MM.1S (cell line): ENCODE results near the gene TARBP1.

Source experiments
- DNase-seq: peaks from one replicate; pipeline ENCODE4 v3.0.0-alpha.2; 2015
- H2AFZ ChIP-seq: fragments of 300-600 bp; sonication (generic); 2 replicates; pipeline ENCODE4 v1.6.0; 2016; ENCODE audit warnings: antibody characterized with exemption, low read length
- H3F3A ChIP-seq: fragments of 300-600 bp; sonication (generic); 2 replicates; pipeline ENCODE4 v1.6.1; 2016; ENCODE audit warnings: mild to moderate bottlenecking, antibody characterized with exemption, low read length, moderate library complexity, mixed read lengths; ENCODE audit not compliant: insufficient read depth
- H3K27ac ChIP-seq: fragments of 300-600 bp; sonication (generic); 2 replicates; pipeline ENCODE4 v1.5.1; 2016; ENCODE audit warnings: mild to moderate bottlenecking, low read length
- H3K27me3 ChIP-seq: fragments of 300-600 bp; sonication (generic); replicated peaks from 2 replicates; pipeline ENCODE4 v1.6.0; 2016; ENCODE audit warnings: low read length; ENCODE audit not compliant: insufficient read depth
- H3K36me3 ChIP-seq: fragments of 300-600 bp; sonication (generic); replicated peaks from 2 replicates; pipeline ENCODE4 v1.6.1; 2016; ENCODE audit warnings: mild to moderate bottlenecking, low read length, mixed read lengths; ENCODE audit not compliant: insufficient read depth
- H3K4me1 ChIP-seq: fragments of 300-600 bp; sonication (generic); 2 replicates; pipeline ENCODE4 v1.6.1; 2016; ENCODE audit warnings: low read length, mixed read lengths
- H3K4me2 ChIP-seq: fragments of 300-600 bp; sonication (generic); 2 replicates; pipeline ENCODE4 v1.6.0; 2016; ENCODE audit warnings: low read depth, low read length
- H3K4me3 ChIP-seq: fragments of 300-600 bp; sonication (generic); 2 replicates; pipeline ENCODE4 v1.5.1; 2016; ENCODE audit warnings: low read length, mixed read lengths
- H3K79me2 ChIP-seq: fragments of 300-600 bp; sonication (generic); 2 replicates; pipeline ENCODE4 v1.6.1; 2016; ENCODE audit warnings: mixed run types, low read length, mixed read lengths
- H3K9ac ChIP-seq: fragments of 300-600 bp; sonication (generic); 2 replicates; pipeline ENCODE4 v1.6.1; 2016; ENCODE audit warnings: low read length, mixed read lengths
- H3K9me2 ChIP-seq: fragments of 300-600 bp; sonication (generic); replicated peaks from 2 replicates; pipeline ENCODE4 v1.6.1; 2016; ENCODE audit warnings: mild to moderate bottlenecking, low read length, mixed read lengths; ENCODE audit not compliant: insufficient read depth
- H3K9me3 ChIP-seq: fragments of 300-600 bp; sonication (generic); replicated peaks from 2 replicates; pipeline ENCODE4 v1.6.1; 2016; ENCODE audit warnings: mild to moderate bottlenecking, low read length, mixed read lengths; ENCODE audit not compliant: insufficient read depth
- H4K20me1 ChIP-seq: fragments of 300-600 bp; sonication (generic); 2 replicates; pipeline ENCODE4 v1.6.1; 2016; ENCODE audit warnings: mild to moderate bottlenecking, low read length, moderate library complexity, mixed read lengths; ENCODE audit not compliant: insufficient read depth
- EZH2 ChIP-seq: fragments of 300-600 bp; sonication (generic); optimal IDR thresholded peaks from 2 replicates; pipeline ENCODE3; 2017; ENCODE audit warnings: low read depth, mild to moderate bottlenecking, antibody characterized with exemption, low read length, mixed read lengths
- EZH2phosphoT487 ChIP-seq: fragments of 300-600 bp; sonication (generic); IDR thresholded peaks from 2 replicates; pipeline ENCODE4 v1.6.1; 2018; ENCODE audit warnings: antibody characterized with exemption, low read length
- TF ChIP-seq, protein P1 (sequence below): fragments of 300-600 bp; sonication (generic); IDR thresholded peaks from 2 replicates; pipeline ENCODE4 v1.5.1; 2016; ENCODE audit warnings: antibody characterized with exemption, low read length, mixed read lengths

The TARBP1 gene

GRCh38 chr1:234521836-234522235 is 42.9 kb upstream of the TARBP1 start:
- H3K27me3 ChIP-seq: no peaks in the 10 kb centered on the region
- H3K27ac ChIP-seq: peak overlapping the region; percentile 84; the same call in 1 of the 2 replicates
- H3K36me3 ChIP-seq: no peaks in the 10 kb centered on the region
- H3K79me2 ChIP-seq: no peaks in the 10 kb centered on the region
- H3K9me3 ChIP-seq: no peaks in the 10 kb centered on the region
- H2AFZ ChIP-seq: no peak overlapping the region
- no peaks in the 10 kb centered on the region for H4K20me1 ChIP-seq
- H3K4me2 ChIP-seq: no peak overlapping the region
- H3K9me2 ChIP-seq: no peaks in the 10 kb centered on the region
- no peak overlapping the region for H3K9ac ChIP-seq
- peaks cover 29% of the 10 kb centered on the region for H3F3A ChIP-seq
- DNase-seq: no peak
- TF ChIP-seq EZH2 (no peak), EZH2phosphoT487 (no peak)
- TF ChIP-seq, protein P1, sequence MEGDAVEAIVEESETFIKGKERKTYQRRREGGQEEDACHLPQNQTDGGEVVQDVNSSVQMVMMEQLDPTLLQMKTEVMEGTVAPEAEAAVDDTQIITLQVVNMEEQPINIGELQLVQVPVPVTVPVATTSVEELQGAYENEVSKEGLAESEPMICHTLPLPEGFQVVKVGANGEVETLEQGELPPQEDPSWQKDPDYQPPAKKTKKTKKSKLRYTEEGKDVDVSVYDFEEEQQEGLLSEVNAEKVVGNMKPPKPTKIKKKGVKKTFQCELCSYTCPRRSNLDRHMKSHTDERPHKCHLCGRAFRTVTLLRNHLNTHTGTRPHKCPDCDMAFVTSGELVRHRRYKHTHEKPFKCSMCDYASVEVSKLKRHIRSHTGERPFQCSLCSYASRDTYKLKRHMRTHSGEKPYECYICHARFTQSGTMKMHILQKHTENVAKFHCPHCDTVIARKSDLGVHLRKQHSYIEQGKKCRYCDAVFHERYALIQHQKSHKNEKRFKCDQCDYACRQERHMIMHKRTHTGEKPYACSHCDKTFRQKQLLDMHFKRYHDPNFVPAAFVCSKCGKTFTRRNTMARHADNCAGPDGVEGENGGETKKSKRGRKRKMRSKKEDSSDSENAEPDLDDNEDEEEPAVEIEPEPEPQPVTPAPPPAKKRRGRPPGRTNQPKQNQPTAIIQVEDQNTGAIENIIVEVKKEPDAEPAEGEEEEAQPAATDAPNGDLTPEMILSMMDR: no peak
- no peak overlapping the region for H3K4me3 ChIP-seq
- peaks cover 27% of the 10 kb centered on the region for H3K4me1 ChIP-seq

DNA sequence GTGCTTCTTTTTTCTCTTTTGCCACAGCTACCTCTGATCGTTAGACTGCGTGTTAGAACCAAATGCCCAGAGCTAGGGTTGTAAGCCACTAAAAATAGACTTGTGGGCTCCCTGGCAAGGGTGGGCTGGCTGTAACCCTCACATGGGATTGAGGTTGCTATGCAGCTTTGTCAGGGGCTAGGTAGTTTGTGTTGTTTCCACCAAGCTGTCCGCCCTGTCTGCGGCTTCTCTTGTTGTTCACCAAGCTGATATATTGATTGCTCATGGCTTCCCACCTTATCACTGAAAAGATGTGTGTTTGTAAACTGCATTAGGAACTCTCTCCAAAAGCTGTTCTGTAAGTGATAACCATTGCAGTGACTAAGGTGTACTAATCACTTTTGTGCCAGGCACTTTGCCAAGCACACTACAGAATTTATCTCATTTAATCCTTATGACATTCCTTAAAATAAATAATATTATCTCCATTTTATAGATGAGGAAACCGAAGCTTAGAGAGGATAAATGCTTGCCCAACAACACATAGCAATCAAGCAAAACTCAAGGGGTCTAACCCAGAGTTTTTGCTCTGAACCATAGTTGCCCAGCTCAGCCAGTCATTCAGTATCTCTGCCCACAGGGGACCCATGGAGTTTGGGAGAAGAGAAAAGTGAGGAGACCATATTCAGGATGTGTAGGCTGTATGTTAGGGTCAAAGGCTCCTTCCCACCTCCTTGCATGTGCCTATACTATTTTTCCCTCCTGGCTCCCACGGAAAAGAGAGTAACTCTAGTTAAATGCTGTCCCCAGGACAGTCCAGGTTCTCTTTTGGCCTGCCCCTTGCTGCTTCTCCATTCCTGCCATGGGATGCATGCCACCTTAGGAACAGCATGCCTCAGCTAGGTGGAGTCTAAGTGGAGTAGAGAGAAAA is 42.2 kb upstream of the TARBP1 start:
- no peak overlapping the region for H2AFZ ChIP-seq
- H3K9me2 ChIP-seq: no peaks in the 10 kb centered on the region
- H3K4me1 ChIP-seq: peaks cover 27% of the 10 kb centered on the region
- DNase-seq: no peak
- no peaks in the 10 kb centered on the region for H3K36me3 ChIP-seq
- H3K4me2 ChIP-seq: no peak overlapping the region
- H3K9ac ChIP-seq: no peak overlapping the region
- H3K79me2 ChIP-seq: no peaks in the 10 kb centered on the region
- peaks cover 31% of the 10 kb centered on the region for H3F3A ChIP-seq
- TF ChIP-seq EZH2 (no peak), EZH2phosphoT487 (no peak)
- TF ChIP-seq, protein P1: no peak
- no peaks in the 10 kb centered on the region for H3K27me3 ChIP-seq
- no peak overlapping the region for H3K27ac ChIP-seq
- no peaks in the 10 kb centered on the region for H3K9me3 ChIP-seq
- H3K4me3 ChIP-seq: no peak overlapping the region
- no peaks in the 10 kb centered on the region for H4K20me1 ChIP-seq

GRCh38 chr1:234519506-234519905 is 40.5 kb upstream of the TARBP1 start:
- TF ChIP-seq EZH2phosphoT487 (no peak), EZH2 (no peak)
- TF ChIP-seq, protein P1: no peak
- Histone ChIP-seq H3K4me1 (peaks cover 35% of the 10 kb centered on the region), H3F3A (peaks cover 36% of the 10 kb centered on the region), H3K9me2 (no peaks in the 10 kb centered on the region), H3K9me3 (no peaks in the 10 kb centered on the region), H3K27me3 (no peaks in the 10 kb centered on the region), H3K4me3 (no peak overlapping the region), H3K27ac (no peak overlapping the region), H2AFZ (no peak overlapping the region), H3K4me2 (no peak overlapping the region), H3K79me2 (no peaks in the 10 kb centered on the region), H4K20me1 (no peaks in the 10 kb centered on the region), H3K36me3 (no peaks in the 10 kb centered on the region), H3K9ac (no peak overlapping the region)
- DNase-seq: no peak
